K562 (cell line): Measurements from ENCODE around the gene DAP. TPM values are rescaled to one million over a fixed set of nuclear protein-coding genes. Genes with fewer than 3 reads are reported as not detected.

ENCODE experiments used
- ATAC-seq: fragments of 200-7000 bp; cut with Tn5 transposase; 3 replicates; pipeline ENCODE4 v1.9.1; 2020; ENCODE audit warnings: moderate library complexity
- BruUV-seq: library from RNA; stranded (reverse); fragments of 400-500 nt; replicated peaks from 2 replicates; lab custom pipeline; 2021; lab: Mats Ljungman, UMichigan
- CTCF ChIA-PET: fragments of 300-600 bp; formaldehyde crosslinking; extraction: SDS; loops from one replicate; lab custom pipeline; 2021; ENCODE audit warnings: low intra/inter-chr PET ratio; lab: Yijun Ruan, JAX
- POLR2A ChIA-PET: fragments of 300-600, 350-650 bp; sonication (Branson Sonifier 250); formaldehyde crosslinking; extraction: SDS; loops from one replicate; lab custom pipeline; 2021; ENCODE audit warnings: antibody characterized with exemption, inconsistent platforms; lab: Yijun Ruan, JAX
- DNase-seq, 4 experiments: peaks; one replicate each; pipeline versions ENCODE4 v3.0.0 to v3.0.0-alpha.2; 2011 to 2018; ENCODE audit warnings: low spot score in 3 of 4, mixed read lengths in 3 of 4; ENCODE audit errors: extremely low read depth in 1 of 4
- FAIRE-seq: peaks from 2 replicates; lab custom pipeline; 2011; peaks lifted over from hg19 to GRCh38; lab: Jason Lieb, UNC
- H2AFZ ChIP-seq: 2 replicates; pipeline ENCODE4 v1.6.0; 2011; ENCODE audit warnings: low read depth, low read length, control low read depth, inconsistent platforms
- H3K27ac ChIP-seq: fragments of 200-600 bp; 3 replicates; pipeline ENCODE4 v1.8.0; 2011; ENCODE audit warnings: low read depth, mild to moderate bottlenecking, control low read depth, inconsistent platforms, low read length, moderate library complexity, mixed read lengths; ENCODE audit errors: extremely low read depth
- H3K27me3 ChIP-seq, 2 experiments: fragments of 300-600 bp in 1 of 2; 2 replicates in 1 of 2; 3 replicates in 1 of 2; pipeline versions ENCODE4 v1.6.0 to v1.8.0; 2011; ENCODE audit warnings: inconsistent platforms in 2 of 2, low read length in 2 of 2, mild to moderate bottlenecking in 1 of 2, mixed read lengths in 1 of 2, moderate library complexity in 1 of 2; ENCODE audit not compliant: control insufficient read depth in 2 of 2, insufficient read depth in 2 of 2
- H3K36me3 ChIP-seq: fragments of 300-600 bp; 3 replicates; pipeline ENCODE4 v1.8.0; 2011; ENCODE audit warnings: mild to moderate bottlenecking, low read length, inconsistent platforms; ENCODE audit not compliant: control insufficient read depth, insufficient read depth
- H3K4me1 ChIP-seq, 2 experiments: fragments of 200-600 bp in 1 of 2; replicated peaks in 1 of 2; 2 replicates in 1 of 2; 3 replicates in 1 of 2; pipeline versions ENCODE4 v1.5.1 to v1.8.0; 2011; ENCODE audit warnings: inconsistent platforms in 2 of 2, low read length in 2 of 2, mild to moderate bottlenecking in 1 of 2, mixed read lengths in 1 of 2, moderate library complexity in 1 of 2; ENCODE audit not compliant: control insufficient read depth in 2 of 2, insufficient read depth in 2 of 2
- H3K4me2 ChIP-seq: 2 replicates; pipeline ENCODE4 v1.6.1; 2011; ENCODE audit warnings: low read length, control low read depth, inconsistent platforms, mixed read lengths; ENCODE audit not compliant: insufficient read depth
- H3K4me3 ChIP-seq: fragments of 200-600 bp; sonication (generic), shearing (Covaris generic); 2 replicates; pipeline ENCODE4 v1.5.1; 2016; ENCODE audit warnings: control low read depth, inconsistent platforms
- H3K79me2 ChIP-seq: fragments of 200-600 bp; 3 replicates; pipeline ENCODE4 v1.8.0; 2011; ENCODE audit warnings: low read length, inconsistent platforms; ENCODE audit not compliant: control insufficient read depth, insufficient read depth
- H3K9ac ChIP-seq, 2 experiments: 2 replicates each; pipeline versions ENCODE4 v1.6.0 to v1.6.1; 2011; ENCODE audit warnings: low read depth in 2 of 2, low read length in 2 of 2, control low read depth in 1 of 2, inconsistent platforms in 1 of 2, mild to moderate bottlenecking in 1 of 2, mixed read lengths in 1 of 2; ENCODE audit not compliant: insufficient read depth in 1 of 2
- H3K9me1 ChIP-seq: one replicate; pipeline ENCODE4 v1.6.0; 2011; ENCODE audit warnings: inconsistent platforms, mild to moderate bottlenecking, low read length, moderate library complexity; ENCODE audit not compliant: control insufficient read depth, insufficient read depth
- H3K9me3 ChIP-seq: replicated peaks from 2 replicates; pipeline ENCODE4 v1.5.1; 2011; ENCODE audit warnings: low read depth, low read length, inconsistent platforms; ENCODE audit not compliant: control insufficient read depth, insufficient read depth
- H4K20me1 ChIP-seq: replicated peaks from 2 replicates; pipeline ENCODE4 v1.6.1; 2011; ENCODE audit warnings: low read length, inconsistent platforms, mixed read lengths; ENCODE audit not compliant: control insufficient read depth, insufficient read depth
- GATAD2B ChIP-seq: fragments of 450-650 bp; IDR thresholded peaks from 2 replicates; pipeline ENCODE4 v1.6.1; 2017; ENCODE audit warnings: mild to moderate bottlenecking, borderline replicate concordance
- HOXB6 ChIP-seq: fragments of 250-450 bp; sonication (Bioruptor Pico); IDR thresholded peaks from 2 replicates; pipeline ENCODE4 v1.5.1; 2022; ENCODE audit warnings: mild to moderate bottlenecking, borderline replicate concordance
- HSF4 ChIP-seq: fragments of 250-450 bp; sonication (Bioruptor Pico); IDR thresholded peaks from 2 replicates; pipeline ENCODE4 v2.1.2; 2022; ENCODE audit warnings: mild to moderate bottlenecking, moderate library complexity, borderline replicate concordance
- MTA2 ChIP-seq: fragments of 450-650 bp; IDR thresholded peaks from 2 replicates; pipeline ENCODE4 v1.6.1; 2016; ENCODE audit warnings: low read depth
- RFX1 ChIP-seq: fragments of 450-650 bp; IDR thresholded peaks from 2 replicates; pipeline ENCODE4 v1.6.1; 2016; ENCODE audit warnings: mild to moderate bottlenecking, moderate library complexity
- TFAM ChIP-seq: fragments of 250-450 bp; sonication (Bioruptor Pico); conservative IDR thresholded peaks from 2 replicates; pipeline ENCODE4 v1.5.0; 2021; ENCODE audit warnings: mild to moderate bottlenecking, moderate library complexity
- UBTF ChIP-seq, 2 experiments: IDR thresholded peaks; 2 replicates each; pipeline ENCODE4 v1.6.1; 2012; ENCODE audit warnings: improper control_type of control experiment in 2 of 2, low read depth in 2 of 2, low read length in 2 of 2, borderline replicate concordance in 1 of 2
- ZBTB8A ChIP-seq: fragments of 450-650 bp; IDR thresholded peaks from 2 replicates; pipeline ENCODE4 v1.6.1; 2018; ENCODE audit warnings: mild to moderate bottlenecking, moderate library complexity; ENCODE audit not compliant: partially characterized antibody
- ZNF239 ChIP-seq: fragments of 250-450 bp; sonication (Bioruptor Pico); IDR thresholded peaks from 2 replicates; pipeline ENCODE4 v1.4.0; 2020; ENCODE audit warnings: mild to moderate bottlenecking
- ZNF436 ChIP-seq: fragments of 250-450, 450-650 bp; sonication (Bioruptor Pico); formaldehyde crosslinking; IDR thresholded peaks from 2 replicates; pipeline ENCODE4 v1.7.0; 2020; ENCODE audit warnings: mild to moderate bottlenecking
- WGBS: fragments of 100-300 bp; shearing (Covaris generic); methylation state at CpG from one replicate; pipeline ENCODE4 v1.1.6; 2016; ENCODE audit warnings: low coverage, mixed read lengths; ENCODE audit not compliant: insufficient coverage; ENCODE audit errors: missing lambda C conversion rate; 5-methylcytosine and 5-hydroxymethylcytosine counted together
- in situ Hi-C: fragments of 300-500 bp; cut with MboI; formaldehyde crosslinking; loops from 4 replicates; pipeline ENCODE4 v1.15.0; 2018; ENCODE audit warnings: inconsistent platforms, mixed read lengths
- intact Hi-C: fragments of 100-400 bp; cut with micrococcal nuclease; formaldehyde crosslinking; loops from 2 replicates; pipeline ENCODE4 v1.14.2; 2022
- polyA plus RNA-seq, 8 experiments: library from polyadenylated mRNA; depleted of rRNA in 4 of 8; stranded (reverse) in 5 of 8; unstranded in 3 of 8; fragments of >200 nt; fragmentation: Nextera tagmentation in 2 of 8; fragmentation: Illumina TruSeq in 1 of 8; extraction: Ambion mirVana in 2 of 8; extraction: Trizol in 1 of 8; gene quantifications; 2 replicates each; pipeline versions ENCODE4 v1.2.1 to v1.2.3, GENCODE V29; 2011 to 2014; ENCODE audit warnings: inconsistent platforms in 1 of 8, missing spikeins in 1 of 8
- total RNA-seq, 7 experiments: library from RNA; depleted of rRNA in 6 of 7; stranded (reverse); fragments of >200 nt in 6 of 7; fragmentation: Illumina TruSeq in 2 of 7; extraction: Trizol in 2 of 7; gene quantifications; 2 replicates each; pipeline versions ENCODE4 v1.2.1 to v1.2.3, GENCODE V29; 2011 to 2021; ENCODE audit warnings: low replicate concordance in 1 of 7

The DAP gene
- total and polyA plus RNA-seq, 9 of the 15 experiments (the other 6 are each of a cell fraction or from before 2014, with no cell fraction given): 14.1 to 151 (median 34.5) TPM

- no peak overlapping the region for H3K4me2 ChIP-seq
- no peaks in the 10 kb centered on the region for H3K36me3 ChIP-seq
- peaks cover 18 to 46% of the 10 kb centered on the region in 2 experiments; a peak in 4 of 5 replicates for H3K27me3 ChIP-seq
- H3K9me1 ChIP-seq: no peaks in the 10 kb centered on the region
- in situ Hi-C loops: no loop called here
- no peak overlapping the region for H3K27ac ChIP-seq
- peaks cover 7% of the 10 kb centered on the region for H3K9me3 ChIP-seq
- WGBS: 9% methylated on average over 11 of the region's 11 CpGs
- intact Hi-C loops: no loop called here
- no peaks in the 10 kb centered on the region for H4K20me1 ChIP-seq
- no peak overlapping the region for H3K9ac ChIP-seq
- DNase-seq: no peak
- POLR2A ChIA-PET: interaction anchor here (0.9 to 1.1 kb wide), 2 partner anchors 14 to 77 kb away, joined by 3 read pairs; no protein-coding TSS in a partner anchor
- H3K4me3 ChIP-seq: no peak overlapping the region
- CTCF ChIA-PET: no interaction called here
- ATAC-seq: peak; percentile 32; the same call in 2 of the 3 replicates
- peaks cover 0 to 4% of the 10 kb centered on the region in 2 experiments; a peak in 1 of 5 replicates for H3K4me1 ChIP-seq
- no peak for FAIRE-seq
- TF ChIP-seq TFAM: no peak
- no peak for TF ChIP-seq HOXB6 (CRISPR knock-in tag)
- no peak for TF ChIP-seq RFX1
- TF ChIP-seq ZNF239 (CRISPR knock-in tag): no peak
- TF ChIP-seq UBTF (IDR thresholded peaks at IDR 0.05; ENCODE audit: borderline replicate concordance in 1 of 2, low read depth in 2 of 2, low read length in 2 of 2): no peak
- TF ChIP-seq GATAD2B: no peak
- TF ChIP-seq ZNF436 (CRISPR knock-in tag): no peak
- TF ChIP-seq HSF4 (CRISPR knock-in tag): no peak
- no peak for TF ChIP-seq MTA2
- TF ChIP-seq ZBTB8A: no peak
- H3K79me2 ChIP-seq: no peaks in the 10 kb centered on the region
- BruUV-seq: no TSS peak
- H2AFZ ChIP-seq: no peak overlapping the region
Observed at GRCh38 chr5:10635867-10636350, 125.1 kb downstream of the DAP start.
